Spinal cord (tissue), 10 donors: ENCODE data around the gene WDR5. TPM values are rescaled to one million over a fixed set of nuclear protein-coding genes. Genes with fewer than 3 reads are reported as not detected.

Experiments
- DNase-seq, 6 donors: peaks; one replicate each; pipeline versions ENCODE4 v3.0.0 to v3.0.0-alpha.2; 2013 to 2015; ENCODE audit warnings: low spot score in 6 of 6, low read depth in 4 of 6
- H3K27ac ChIP-seq: one replicate; pipeline ENCODE4 v1.5.1; 2013; ENCODE audit warnings: low read depth, low read length, control low read depth
- H3K27me3 ChIP-seq: one replicate; pipeline ENCODE4 v1.6.1; 2013; ENCODE audit warnings: low read length; ENCODE audit not compliant: control insufficient read depth, insufficient read depth
- H3K36me3 ChIP-seq: one replicate; pipeline ENCODE4 v1.6.1; 2013; ENCODE audit warnings: low read length; ENCODE audit not compliant: control insufficient read depth, insufficient read depth
- H3K4me1 ChIP-seq: one replicate; pipeline ENCODE4 v1.6.1; 2013; ENCODE audit warnings: low read length; ENCODE audit not compliant: control insufficient read depth, insufficient read depth
- H3K4me3 ChIP-seq: one replicate; pipeline ENCODE4 v1.5.1; 2013; ENCODE audit warnings: low read depth, low read length, control low read depth
- H3K9me3 ChIP-seq: one replicate; pipeline ENCODE4 v1.6.1; 2013; ENCODE audit warnings: low read length; ENCODE audit not compliant: control insufficient read depth, insufficient read depth
- WGBS: methylation state at CpG from one replicate; pipeline ENCODE4 v1.1.5; 2013; ENCODE audit warnings: missing lambda C conversion rate; ENCODE audit not compliant: insufficient coverage; 5-methylcytosine and 5-hydroxymethylcytosine counted together
- polyA plus RNA-seq, 2 donors: library from polyadenylated mRNA; unstranded; fragments of 120-200 nt; gene quantifications; one replicate each; pipeline ENCODE4 v1.2.1, GENCODE V29; 2013; ENCODE audit not compliant: insufficient read length in 2 of 2
- total RNA-seq, 2 donors: library from RNA; depleted of rRNA in 1 of 2; stranded (reverse); fragments of 120-200 nt in 1 of 2; fragments of >200 nt in 1 of 2; gene quantifications; one replicate each; pipeline versions ENCODE4 v1.2.3 to v1.2.4, GENCODE V29; 2013 to 2014
- donor health status: healthy.

The WDR5 gene
- total and polyA plus RNA-seq, 4 donors, result 15.1 to 39.0 (median 30.1) TPM

DNA sequence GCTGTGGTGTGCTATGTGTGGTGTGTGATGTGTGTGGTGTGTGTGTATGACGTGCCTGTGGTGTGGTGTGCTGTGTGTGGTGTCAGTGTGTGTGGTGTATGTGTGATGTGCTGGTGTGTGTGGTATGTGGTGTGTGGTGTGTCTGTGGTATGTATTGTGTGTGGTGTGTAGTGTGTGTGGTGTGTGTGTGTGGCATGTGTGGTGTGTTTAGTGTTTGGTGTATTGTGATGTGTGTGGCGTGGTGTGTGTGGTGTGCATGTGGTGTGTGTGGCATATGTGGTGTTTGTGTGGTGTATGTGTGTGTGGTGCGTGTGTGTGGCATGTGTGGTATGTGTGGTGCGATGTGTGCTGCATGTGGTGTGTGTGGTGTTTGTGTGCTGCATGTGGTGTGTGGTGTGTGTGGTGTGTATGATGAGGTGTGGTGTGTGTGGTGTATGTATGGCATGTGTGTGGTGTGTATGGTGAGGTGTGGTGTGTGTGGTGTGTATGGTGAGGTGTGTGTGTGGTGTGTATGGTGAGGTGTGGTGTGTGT is 46.7 kb downstream of the WDR5 start:
- H3K27me3 ChIP-seq, result peaks cover 2% of the 10 kb centered on the region
- H3K4me3 ChIP-seq, result no peak overlapping the region
- H3K36me3 ChIP-seq, result no peaks in the 10 kb centered on the region
- no peaks in the 10 kb centered on the region for H3K9me3 ChIP-seq
- WGBS, result 94% methylated on average over 4 of the region's 4 CpGs
- H3K27ac ChIP-seq, result no peak overlapping the region
- peaks cover 18% of the 10 kb centered on the region for H3K4me1 ChIP-seq
- DNase-seq, result peak in 1 of 6 donors; percentile 16

- Histone ChIP-seq H3K27ac (no peak overlapping the region), H3K36me3 (no peaks in the 10 kb centered on the region), H3K27me3 (no peaks in the 10 kb centered on the region), H3K4me3 (no peak overlapping the region), H3K4me1 (peaks cover 32% of the 10 kb centered on the region), H3K9me3 (no peaks in the 10 kb centered on the region)
- peak in 1 of 6 donors; percentile 3 for DNase-seq
- WGBS, result no CpG with 5 or more reads among the region's 8 CpGs
Measured at GRCh38 chr9:134185536-134186011, 49.7 kb downstream of the WDR5 start.

GRCh38 chr9:134186471-134187109 is 50.7 kb downstream of the WDR5 start:
- 64% methylated on average over 20 of the region's 21 CpGs for WGBS
- Histone ChIP-seq H3K36me3 (no peaks in the 10 kb centered on the region), H3K9me3 (no peaks in the 10 kb centered on the region), H3K27me3 (no peaks in the 10 kb centered on the region), H3K4me1 (peaks cover 33% of the 10 kb centered on the region), H3K4me3 (no peak overlapping the region), H3K27ac (no peak overlapping the region)
- peak in 1 of 6 donors; percentile 1 for DNase-seq

- 79% methylated on average over 12 of the region's 12 CpGs for WGBS
- peak in 1 of 6 donors; percentile 1 for DNase-seq
- no peaks in the 10 kb centered on the region for H3K36me3 ChIP-seq
- no peak overlapping the region for H3K27ac ChIP-seq
- H3K4me1 ChIP-seq, result peaks cover 33% of the 10 kb centered on the region
- H3K27me3 ChIP-seq, result no peaks in the 10 kb centered on the region
- no peak overlapping the region for H3K4me3 ChIP-seq
- H3K9me3 ChIP-seq, result no peaks in the 10 kb centered on the region
Measured at GRCh38 chr9:134187110-134187531, 51.2 kb downstream of the WDR5 start.

DNA sequence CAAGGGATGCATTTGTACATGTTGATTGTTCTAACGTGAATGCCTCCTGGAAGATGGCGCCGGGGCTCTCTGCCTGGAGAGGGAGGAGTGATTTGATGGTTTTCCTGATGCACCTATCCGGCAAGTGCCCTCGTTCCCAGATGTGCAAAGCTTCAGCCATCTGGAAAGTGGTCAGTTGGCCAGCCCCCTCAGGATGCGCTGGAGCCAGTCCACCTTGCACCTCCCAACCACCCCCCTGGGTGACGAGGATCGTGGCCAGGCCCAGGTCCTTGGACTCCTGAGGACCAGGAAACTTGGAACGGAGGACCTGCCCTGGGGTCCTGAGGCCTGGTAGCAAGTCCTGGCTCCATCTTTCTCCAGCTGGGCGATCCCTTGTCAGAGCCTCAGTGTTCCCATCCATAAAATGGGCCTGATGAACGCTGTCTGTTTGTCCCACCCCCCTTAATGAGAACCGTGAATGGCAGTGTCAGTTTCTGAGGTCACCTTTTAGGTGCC is 52.1 kb downstream of the WDR5 start:
- 77% methylated on average over 12 of the region's 12 CpGs for WGBS
- Histone ChIP-seq H3K27ac (no peak overlapping the region), H3K4me3 (no peak overlapping the region), H3K9me3 (no peaks in the 10 kb centered on the region), H3K4me1 (peaks cover 33% of the 10 kb centered on the region), H3K27me3 (no peaks in the 10 kb centered on the region), H3K36me3 (no peaks in the 10 kb centered on the region)
- peak in 1 of 6 donors; percentile 2 for DNase-seq

DNA sequence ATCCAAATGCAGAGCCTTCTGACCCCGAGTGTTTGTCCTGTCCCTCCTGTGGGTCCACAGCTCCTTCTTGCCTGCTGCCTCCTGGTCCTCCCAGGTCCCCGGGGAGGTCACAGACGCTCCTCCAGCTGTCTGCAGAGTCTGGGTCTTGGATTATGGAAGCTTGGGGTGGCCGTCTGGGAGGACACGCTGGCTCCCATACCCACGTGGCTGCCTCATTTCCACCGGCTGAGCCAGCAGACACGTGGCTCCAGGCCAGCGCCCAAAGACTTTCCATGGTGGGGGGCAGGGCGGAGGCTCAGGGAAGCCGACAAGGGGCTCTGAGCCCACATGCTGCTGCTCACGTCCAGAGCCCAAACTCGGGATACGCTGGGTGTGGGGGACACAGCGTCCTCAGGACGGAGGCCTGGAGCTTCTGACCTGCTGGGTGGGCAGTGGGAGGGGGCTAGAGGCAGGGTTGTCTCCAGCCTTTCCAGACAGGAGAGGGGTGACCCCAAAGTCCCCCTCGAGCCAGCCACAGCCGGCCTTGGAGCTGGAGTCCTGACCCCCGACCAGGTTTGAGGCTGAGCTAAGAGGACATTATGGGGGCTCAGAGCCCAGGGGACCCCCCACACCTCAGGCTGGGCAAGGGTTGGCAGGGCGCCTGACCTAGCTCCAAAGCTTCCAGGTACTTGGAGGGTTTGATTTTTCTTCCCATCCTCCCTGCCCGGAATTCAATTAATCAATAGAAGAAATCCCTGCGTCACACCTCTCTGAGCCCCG is 52.7 kb downstream of the WDR5 start:
- no peak overlapping the region for H3K4me3 ChIP-seq
- no peak overlapping the region for H3K27ac ChIP-seq
- H3K27me3 ChIP-seq, result no peaks in the 10 kb centered on the region
- 31% methylated on average over 21 of the region's 23 CpGs for WGBS
- peak in 2 of 6 donors; percentile 49 to 72 for DNase-seq
- no peaks in the 10 kb centered on the region for H3K9me3 ChIP-seq
- H3K36me3 ChIP-seq, result no peaks in the 10 kb centered on the region
- H3K4me1 ChIP-seq, result peaks cover 39% of the 10 kb centered on the region

- Histone ChIP-seq H3K27me3 (no peaks in the 10 kb centered on the region), H3K9me3 (no peaks in the 10 kb centered on the region), H3K4me1 (peaks cover 39% of the 10 kb centered on the region), H3K27ac (no peak overlapping the region), H3K36me3 (no peaks in the 10 kb centered on the region), H3K4me3 (no peak overlapping the region)
- DNase-seq, result peak in 2 of 6 donors; percentile 65 to 95
- 9% methylated on average over 14 of the region's 15 CpGs for WGBS
Measured at GRCh38 chr9:134189145-134189469, 53.2 kb downstream of the WDR5 start.

DNA sequence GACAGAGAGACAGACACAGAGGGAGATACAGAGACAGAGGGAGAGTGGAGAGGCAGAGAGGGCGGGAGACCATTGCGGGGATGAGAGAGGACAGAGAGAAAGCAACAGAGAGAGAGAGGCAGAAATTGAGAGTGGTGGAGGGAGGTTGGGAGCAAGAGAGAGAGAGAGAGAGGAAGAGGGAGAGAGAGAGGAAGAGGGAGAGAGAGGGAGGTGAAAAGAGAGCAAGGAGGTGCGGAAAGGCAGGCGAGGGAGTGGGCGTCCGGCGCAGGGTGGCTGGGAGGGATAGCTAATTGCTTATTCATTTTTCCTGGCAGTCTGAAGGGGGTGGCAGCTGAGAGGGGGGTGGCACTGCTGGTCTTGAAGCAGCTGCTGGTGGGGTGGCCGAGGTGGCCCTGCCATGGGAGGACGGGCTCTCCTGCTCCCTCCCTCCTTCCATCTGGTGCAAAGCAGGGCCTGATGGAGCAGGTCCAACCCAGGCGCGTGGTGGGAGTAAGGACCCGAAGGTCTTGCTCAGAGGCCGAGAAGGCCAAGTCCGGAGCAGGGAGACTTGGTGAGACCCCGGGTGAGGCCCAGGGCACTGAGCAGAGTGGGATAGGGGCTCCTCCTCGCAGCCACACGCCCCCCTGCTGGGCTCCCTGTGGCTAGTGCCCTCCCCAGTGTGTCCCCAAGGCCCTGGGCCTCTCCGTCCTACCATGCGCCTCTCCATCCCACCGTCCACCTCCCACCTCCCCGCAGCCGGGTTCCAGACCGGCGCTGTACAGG is 53.8 kb downstream of the WDR5 start:
- 62% methylated on average over 22 of the region's 24 CpGs for WGBS
- Histone ChIP-seq H3K4me1 (peaks cover 39% of the 10 kb centered on the region), H3K27me3 (no peaks in the 10 kb centered on the region), H3K27ac (no peak overlapping the region), H3K9me3 (no peaks in the 10 kb centered on the region), H3K36me3 (no peaks in the 10 kb centered on the region), H3K4me3 (no peak overlapping the region)
- DNase-seq, result peak in 1 of 6 donors; percentile 58
